Measurements from ENCODE around the gene RNF220. TPM values are rescaled to one million over a fixed set of nuclear protein-coding genes. Genes with fewer than 3 reads are reported as not detected.

The RNF220 gene
- total and polyA plus RNA-seq, 2 of the 13 experiments (the other 11 are each of a cell fraction or from before 2014, with no cell fraction given), result 48.2 to 72.1 TPM

GRCh38 chr1:44674113-44675000, 269.3 kb downstream of the RNF220 start, which contains the start of the genes ARMH1 and TMEM53 (continued):
- TF ChIP-seq ZNF253 (CRISPR knock-in tag; IDR thresholded peaks at IDR 0.05; ENCODE audit: borderline replicate concordance) (no peak), MED13 (CRISPR knock-in tag; IDR thresholded peaks at IDR 0.05) (no peak), HNRNPUL1 (IDR thresholded peaks at IDR 0.05; ENCODE audit: low read depth, low read length) (no peak), NFATC3 (CRISPR knock-in tag; IDR thresholded peaks at IDR 0.05) (no peak), HDAC1 (CRISPR knock-in tag; IDR thresholded peaks at IDR 0.05) (peak; percentile 47), PAX8 (CRISPR knock-in tag; IDR thresholded peaks at IDR 0.05; ENCODE audit: borderline replicate concordance) (no peak), ZNF430 (CRISPR knock-in tag; IDR thresholded peaks at IDR 0.05) (0 out of 2 replicates have a peak, but pooled peaks have one; percentile 50), EHMT2 (IDR thresholded peaks at IDR 0.05; ENCODE audit: borderline replicate concordance, low read depth, low read length) (peak; percentile 63; the same call in 1 of the 2 replicates), YEATS2 (CRISPR knock-in tag; IDR thresholded peaks at IDR 0.05; ENCODE audit: borderline replicate concordance) (peak; percentile 53; the same call in 1 of the 2 replicates), DDIT3 (CRISPR knock-in tag; IDR thresholded peaks at IDR 0.05) (no peak), JUNB (CRISPR knock-in tag; IDR thresholded peaks at IDR 0.05; ENCODE audit: borderline replicate concordance) (no peak), BRCA1 (CRISPR knock-in tag; IDR thresholded peaks at IDR 0.05) (no peak), POGZ (CRISPR knock-in tag; IDR thresholded peaks at IDR 0.05) (peak; percentile 37; the same call in 1 of the 2 replicates), MIER2 (CRISPR knock-in tag; IDR thresholded peaks at IDR 0.05) (0 out of 2 replicates have a peak, but pooled peaks have one; percentile 19), MXD4 (CRISPR knock-in tag; IDR thresholded peaks at IDR 0.05) (peak; percentile 9; the same call in 1 of the 2 replicates), ZNF350 (CRISPR knock-in tag; IDR thresholded peaks at IDR 0.05; ENCODE audit: borderline replicate concordance, low read depth) (peak; percentile 65; the same call in 1 of the 2 replicates), ZNF841 (CRISPR knock-in tag; IDR thresholded peaks at IDR 0.05; ENCODE audit: borderline replicate concordance) (no peak), E2F5 (CRISPR knock-in tag; conservative IDR thresholded peaks at IDR 0.05) (0 out of 2 replicates have a peak, but pooled peaks have one; percentile 25), ATF5 (CRISPR knock-in tag; IDR thresholded peaks at IDR 0.05; ENCODE audit: low read depth) (0 out of 2 replicates have a peak, but pooled peaks have one; percentile 60), HOMEZ (CRISPR knock-in tag; IDR thresholded peaks at IDR 0.05; ENCODE audit: low read depth) (no peak), CREBL2 (CRISPR knock-in tag; IDR thresholded peaks at IDR 0.05; ENCODE audit: borderline replicate concordance) (no peak), PPARG (CRISPR knock-in tag; conservative IDR thresholded peaks at IDR 0.05) (peak; percentile 99), ZEB1 (IDR thresholded peaks at IDR 0.05; ENCODE audit: insufficient replicate concordance, low read depth) (no peak), SETDB1 (CRISPR knock-in tag; IDR thresholded peaks at IDR 0.05; ENCODE audit: borderline replicate concordance) (no peak), ELF1 (CRISPR knock-in tag; IDR thresholded peaks at IDR 0.05) (peak; percentile 38; the same call in 1 of the 2 replicates)
